K562 (cell line): ENCODE measurements around the gene ABITRAM. TPM values are rescaled to one million over a fixed set of nuclear protein-coding genes. Genes with fewer than 3 reads are reported as not detected.

ENCODE experiments used
- AFF1 ChIP-seq, 2 experiments: fragments of 450-650 bp; IDR thresholded peaks; 2 replicates each; pipeline ENCODE4 v1.6.1; 2018; ENCODE audit warnings: mild to moderate bottlenecking in 2 of 2, low read depth in 1 of 2; ENCODE audit not compliant: partially characterized antibody in 2 of 2
- BRF1 ChIP-seq: IDR thresholded peaks from 3 replicates; pipeline ENCODE4 v1.6.1; 2011; ENCODE audit warnings: borderline replicate concordance, mild to moderate bottlenecking; ENCODE audit not compliant: insufficient read length; ENCODE audit errors: extremely low read depth
- ELF1 ChIP-seq: fragments of 200-800 bp; sonication (Bioruptor generic); IDR thresholded peaks from 2 replicates; pipeline ENCODE4 v1.6.1; 2016; ENCODE audit warnings: missing genetic modification characterization, missing compliant biosample characterization
- FOXO4 ChIP-seq: fragments of 450-650 bp; formaldehyde crosslinking; IDR thresholded peaks from 2 replicates; pipeline ENCODE4 v1.4.0; 2020; ENCODE audit warnings: mild to moderate bottlenecking, moderate library complexity
- HNRNPLL ChIP-seq: fragments of 200-400 bp; formaldehyde crosslinking; IDR thresholded peaks from 2 replicates; pipeline ENCODE4 v1.6.1; 2017; ENCODE audit warnings: low read length, low read depth, mild to moderate bottlenecking; ENCODE audit not compliant: poor library complexity, severe bottlenecking
- IRF2 ChIP-seq: sonication (generic); formaldehyde crosslinking; IDR thresholded peaks from 2 replicates; pipeline ENCODE4 v1.8.1; 2022; ENCODE audit warnings: mild to moderate bottlenecking, missing genetic modification reagents
- KDM4B ChIP-seq, 2 experiments: fragments of 450-650 bp in 1 of 2; sonication (generic) in 1 of 2; IDR thresholded peaks; 2 replicates each; pipeline ENCODE4 v1.6.1; 2016 to 2017; ENCODE audit warnings: borderline replicate concordance in 2 of 2, antibody characterized with exemption in 1 of 2, low read depth in 1 of 2, mild to moderate bottlenecking in 1 of 2
- LEF1 ChIP-seq: fragments of 450-650 bp; IDR thresholded peaks from 2 replicates; pipeline ENCODE4 v1.6.1; 2016; ENCODE audit warnings: mild to moderate bottlenecking
- MCM2 ChIP-seq: fragments of 450-650 bp; IDR thresholded peaks from 2 replicates; pipeline ENCODE4 v1.6.1; 2017; ENCODE audit warnings: low read depth, mild to moderate bottlenecking
- OTX1 ChIP-seq: fragments of 450-650 bp; formaldehyde crosslinking; IDR thresholded peaks from 2 replicates; pipeline ENCODE4 v1.4.0; 2022; ENCODE audit warnings: mild to moderate bottlenecking
- RFX1 ChIP-seq: fragments of 450-650 bp; IDR thresholded peaks from 2 replicates; pipeline ENCODE4 v1.6.1; 2016; ENCODE audit warnings: mild to moderate bottlenecking, moderate library complexity
- RHOXF2B ChIP-seq: fragments of 250-450 bp; sonication (Bioruptor Pico); conservative IDR thresholded peaks from 2 replicates; pipeline ENCODE4 v1.5.1; 2021
- SMAD1 ChIP-seq: fragments of 150-350 bp; IDR thresholded peaks from 2 replicates; pipeline ENCODE4 v1.6.1; 2014; ENCODE audit warnings: low read length, low read depth; ENCODE audit not compliant: partially characterized antibody
- SMAD3 ChIP-seq: fragments of 450-650 bp; formaldehyde crosslinking; conservative IDR thresholded peaks from 2 replicates; pipeline ENCODE4 v1.4.0; 2020; ENCODE audit warnings: mild to moderate bottlenecking
- TCF7L2 ChIP-seq: fragments of 150-350 bp; IDR thresholded peaks from 2 replicates; pipeline ENCODE4 v1.6.1; 2016; ENCODE audit warnings: low read depth, mild to moderate bottlenecking, low read length, moderate library complexity
- U2AF1 ChIP-seq: fragments of 200-400 bp; formaldehyde crosslinking; optimal IDR thresholded peaks from 2 replicates; pipeline ENCODE3; 2017; ENCODE audit warnings: mild to moderate bottlenecking, low read depth, low read length, moderate library complexity
- ZBTB8A ChIP-seq: fragments of 450-650 bp; IDR thresholded peaks from 2 replicates; pipeline ENCODE4 v1.6.1; 2018; ENCODE audit warnings: mild to moderate bottlenecking, moderate library complexity; ENCODE audit not compliant: partially characterized antibody
- ZNF23 ChIP-seq: fragments of 250-450 bp; sonication (Bioruptor Pico); IDR thresholded peaks from 2 replicates; pipeline ENCODE4 v1.4.0; 2020; ENCODE audit warnings: mild to moderate bottlenecking
- ZNF274 ChIP-seq: IDR thresholded peaks from 2 replicates; pipeline ENCODE4 v1.6.1; 2011; ENCODE audit warnings: low read depth, mild to moderate bottlenecking, low read length, moderate library complexity, borderline replicate concordance
- ZNF384 ChIP-seq: IDR thresholded peaks from 2 replicates; pipeline ENCODE4 v1.6.1; 2012; ENCODE audit warnings: low read depth, low read length, improper control_type of control experiment
- ZSCAN32 ChIP-seq: fragments of 450-650 bp; formaldehyde crosslinking; IDR thresholded peaks from 2 replicates; pipeline ENCODE4 v1.4.0; 2020; ENCODE audit warnings: mild to moderate bottlenecking, moderate library complexity
- polyA plus RNA-seq, 8 experiments: library from polyadenylated mRNA; depleted of rRNA in 4 of 8; stranded (reverse) in 5 of 8; unstranded in 3 of 8; fragments of >200 nt; fragmentation: Nextera tagmentation in 2 of 8; fragmentation: Illumina TruSeq in 1 of 8; extraction: Ambion mirVana in 2 of 8; extraction: Trizol in 1 of 8; gene quantifications; 2 replicates each; pipeline versions ENCODE4 v1.2.1 to v1.2.3, GENCODE V29; 2011 to 2014; ENCODE audit warnings: inconsistent platforms in 1 of 8, missing spikeins in 1 of 8
- total RNA-seq, 7 experiments: library from RNA; depleted of rRNA in 6 of 7; stranded (reverse); fragments of >200 nt in 6 of 7; fragmentation: Illumina TruSeq in 2 of 7; extraction: Trizol in 2 of 7; gene quantifications; 2 replicates each; pipeline versions ENCODE4 v1.2.1 to v1.2.3, GENCODE V29; 2011 to 2021; ENCODE audit warnings: low replicate concordance in 1 of 7
- TF ChIP-seq, protein P1 (sequence below): conservative IDR thresholded peaks from 2 replicates; pipeline ENCODE4 v1.6.1; 2011; ENCODE audit warnings: low read depth, mild to moderate bottlenecking, low read length; ENCODE audit not compliant: control insufficient read depth
- TF ChIP-seq, protein P2 (sequence below): fragments of 250-450 bp; sonication (Bioruptor Pico); IDR thresholded peaks from 2 replicates; pipeline ENCODE4 v1.6.1; 2021; ENCODE audit warnings: mild to moderate bottlenecking

Gene ABITRAM
- total and polyA plus RNA-seq, 9 of the 15 experiments (the other 6 are each of a cell fraction or from before 2014, with no cell fraction given), result 8.9 to 47.6 (median 28.4) TPM

DNA sequence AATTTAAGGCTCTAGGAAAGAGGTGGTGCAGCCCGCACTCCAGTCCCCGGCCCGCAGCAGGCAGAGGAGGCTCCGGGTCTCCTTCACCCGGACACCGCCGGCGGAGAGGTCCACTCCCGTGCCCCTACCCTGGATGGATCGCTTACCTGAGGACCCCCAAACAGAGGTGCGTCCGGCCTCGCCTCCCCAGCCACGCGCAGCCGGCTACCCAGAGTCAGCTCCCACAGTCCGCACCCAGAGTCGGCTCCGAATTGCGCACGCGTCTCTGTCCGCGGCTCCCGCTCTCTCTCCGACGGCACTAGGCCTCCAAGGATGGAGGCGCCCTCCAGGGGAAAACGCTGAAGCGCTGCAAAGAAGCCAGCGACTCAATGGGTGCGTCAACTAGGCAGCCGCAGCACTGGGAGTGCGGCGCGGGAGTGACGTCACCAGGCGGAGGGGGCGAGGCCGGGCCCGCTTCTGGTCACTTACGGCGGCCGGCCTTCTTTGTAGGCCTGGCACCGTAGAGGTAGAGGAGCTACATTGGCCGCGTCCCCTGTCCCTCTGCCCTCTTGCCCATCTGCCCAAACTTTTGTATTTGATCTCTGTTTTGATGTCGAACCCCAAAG lies 380 bp upstream of the ABITRAM start, which contains the start of gene ELP1 (continued):
- TF ChIP-seq ZNF384 (peak; percentile 33; the same call in 1 of the 2 replicates), MCM2 (no peak), KDM4B (IDR thresholded peaks at IDR 0.05; ENCODE audit: borderline replicate concordance in 2 of 2, low read depth in 1 of 2) (no peak; a peak in 1 of 4 replicates), BRF1 (no peak), ELF1 (tag) (no peak), HNRNPLL (peak; percentile 65), SMAD3 (CRISPR knock-in tag) (no peak), RFX1 (no peak), ZNF23 (CRISPR knock-in tag) (no peak), ZBTB8A (no peak), SMAD1 (no peak), FOXO4 (CRISPR knock-in tag) (no peak), ZSCAN32 (CRISPR knock-in tag) (no peak), AFF1 (IDR thresholded peaks at IDR 0.05; ENCODE audit: low read depth in 1 of 2, partially characterized antibody in 2 of 2) (no peak), ZNF274 (no peak), LEF1 (no peak), RHOXF2B (CRISPR knock-in tag) (no peak), U2AF1 (no peak), TCF7L2 (no peak), OTX1 (CRISPR knock-in tag) (no peak), IRF2 (CRISPR knock-in tag) (no peak)
- TF ChIP-seq, protein P1, sequence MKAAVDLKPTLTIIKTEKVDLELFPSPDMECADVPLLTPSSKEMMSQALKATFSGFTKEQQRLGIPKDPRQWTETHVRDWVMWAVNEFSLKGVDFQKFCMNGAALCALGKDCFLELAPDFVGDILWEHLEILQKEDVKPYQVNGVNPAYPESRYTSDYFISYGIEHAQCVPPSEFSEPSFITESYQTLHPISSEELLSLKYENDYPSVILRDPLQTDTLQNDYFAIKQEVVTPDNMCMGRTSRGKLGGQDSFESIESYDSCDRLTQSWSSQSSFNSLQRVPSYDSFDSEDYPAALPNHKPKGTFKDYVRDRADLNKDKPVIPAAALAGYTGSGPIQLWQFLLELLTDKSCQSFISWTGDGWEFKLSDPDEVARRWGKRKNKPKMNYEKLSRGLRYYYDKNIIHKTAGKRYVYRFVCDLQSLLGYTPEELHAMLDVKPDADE, result peak; percentile 54; the same call in 1 of the 2 replicates
- TF ChIP-seq, protein P2, sequence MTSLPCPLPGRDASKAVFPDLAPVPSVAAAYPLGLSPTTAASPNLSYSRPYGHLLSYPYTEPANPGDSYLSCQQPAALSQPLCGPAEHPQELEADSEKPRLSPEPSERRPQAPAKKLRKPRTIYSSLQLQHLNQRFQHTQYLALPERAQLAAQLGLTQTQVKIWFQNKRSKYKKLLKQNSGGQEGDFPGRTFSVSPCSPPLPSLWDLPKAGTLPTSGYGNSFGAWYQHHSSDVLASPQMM (CRISPR knock-in tag), result no peak
